GM19043 (cell line): ENCODE data around the gene ZBTB8A.
"Not testable (repeated sequence)": the region's sequence is repeated elsewhere in the genome, so short reads cannot be mapped to it uniquely, and the experiment has no call there.

ENCODE experiments used
- ATAC-seq: cut with Tn5 transposase; IDR thresholded peaks from one replicate; pipeline ENCODE4 v1.9.1; 2021; ENCODE audit warnings: low read depth; ENCODE audit not compliant: unreplicated experiment

ZBTB8A gene

GRCh38 chr1:32536117-32536516 lies 3.1 kb upstream of the ZBTB8A start:
- no peak for ATAC-seq

DNA sequence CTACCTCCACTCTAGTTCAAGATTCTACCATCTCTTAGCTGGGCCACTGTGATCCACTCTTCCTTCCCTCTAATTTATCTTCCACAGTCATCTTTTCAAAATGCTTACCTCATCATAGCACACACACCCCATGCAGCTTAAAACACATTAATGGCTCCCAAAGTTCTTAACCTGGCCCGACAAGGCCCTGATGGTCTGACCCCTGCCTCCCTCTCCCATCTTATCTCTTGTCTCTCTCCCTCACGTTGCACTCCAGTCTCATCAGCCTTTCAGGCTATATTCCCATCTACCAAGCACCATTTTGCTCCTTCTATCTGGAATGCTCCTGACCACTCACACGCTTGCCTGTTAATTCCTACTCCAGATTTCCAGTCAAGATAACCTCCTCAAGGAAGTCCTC lies 2.5 kb upstream of the ZBTB8A start:
- no peak for ATAC-seq

- no peak for ATAC-seq
These were observed 651 bp downstream of the ZBTB8A start for GRCh38 chr1:32539584-32540571.

- ATAC-seq = no peak
These were observed 1.4 kb downstream of the ZBTB8A start for GRCh38 chr1:32540605-32541004.

- no peak for ATAC-seq
These were observed 1.9 kb downstream of the ZBTB8A start for GRCh38 chr1:32541064-32541566.

- ATAC-seq = no peak
These were observed 7.4 kb downstream of the ZBTB8A start for GRCh38 chr1:32546611-32547010.

DNA sequence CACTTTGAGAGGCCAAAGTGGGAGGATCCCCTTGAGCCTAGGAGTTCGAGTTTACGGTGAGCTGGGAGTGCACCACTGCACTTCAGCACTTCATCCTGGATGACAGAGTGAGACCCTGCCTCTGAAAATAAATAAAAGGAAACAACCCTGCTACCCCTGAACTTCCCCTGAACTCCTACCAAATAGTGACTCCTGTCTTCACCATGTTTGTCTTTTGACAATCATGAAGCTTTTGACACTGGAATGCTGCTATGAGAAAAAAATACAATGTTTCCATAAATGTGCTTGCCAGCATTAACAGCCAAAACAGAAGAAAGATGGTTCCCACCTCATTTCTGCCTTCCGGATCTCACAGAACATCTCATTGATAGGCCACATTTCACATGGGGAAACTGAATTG lies 10.4 kb downstream of the ZBTB8A start:
- no peak for ATAC-seq

DNA sequence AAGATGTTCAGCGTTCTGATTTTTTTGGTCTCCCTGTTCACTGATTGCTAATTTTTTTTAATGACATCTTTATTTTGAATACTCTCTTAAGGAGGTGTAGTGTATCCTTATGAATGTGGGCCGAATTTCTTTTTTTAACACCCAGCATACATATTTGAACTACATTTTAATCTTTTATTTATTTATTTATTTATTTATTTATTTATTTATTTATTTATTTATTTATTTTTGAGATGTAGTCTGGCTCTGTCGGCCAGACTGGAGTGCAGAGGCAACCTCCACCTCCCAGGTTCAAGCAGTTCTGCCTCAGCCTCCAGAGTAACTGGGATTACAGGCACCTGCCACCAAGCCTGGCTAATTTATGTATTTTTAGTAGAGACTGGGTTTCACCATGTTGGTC lies 15.1 kb downstream of the ZBTB8A start:
- ATAC-seq = no peak

GRCh38 chr1:32557035-32557434 lies 17.8 kb downstream of the ZBTB8A start:
- ATAC-seq = not testable (repeated sequence)

DNA sequence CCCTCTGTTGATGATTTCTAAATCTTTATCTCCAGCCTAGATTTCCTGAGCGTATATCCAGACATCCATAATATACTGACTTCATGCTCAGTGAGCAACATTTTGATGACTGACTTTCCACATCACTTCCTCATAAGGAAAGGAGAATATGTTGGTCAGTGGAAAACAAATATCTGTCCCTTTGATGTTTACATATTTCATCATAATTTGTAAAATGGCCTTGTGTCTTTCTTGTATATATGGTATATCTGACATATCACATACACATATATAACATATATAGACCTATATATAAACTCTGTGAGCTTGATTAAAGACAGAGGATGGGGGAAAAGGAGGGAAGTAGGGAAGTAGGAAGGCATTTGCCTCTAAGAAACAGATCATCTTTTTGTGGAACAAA lies 18.6 kb downstream of the ZBTB8A start:
- ATAC-seq = no peak

DNA sequence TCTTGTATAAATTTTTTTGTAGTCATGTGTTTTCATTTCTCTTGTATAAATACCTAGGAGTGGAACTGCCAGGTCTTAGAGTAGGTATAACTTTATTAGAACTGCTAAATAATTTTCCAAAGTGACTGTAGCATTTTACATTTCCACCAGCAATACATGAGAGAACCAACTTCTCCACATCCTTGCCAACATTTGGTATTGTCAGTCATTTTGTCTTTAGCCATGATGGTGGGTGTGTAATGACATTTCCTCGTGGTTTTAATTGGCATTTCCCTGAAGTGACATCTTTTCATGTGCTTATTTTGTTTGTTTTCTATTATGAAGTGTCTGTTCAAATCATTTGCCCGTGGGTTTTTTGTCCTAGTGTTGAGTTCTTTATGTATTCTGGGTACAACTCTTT lies 29.7 kb downstream of the ZBTB8A start:
- ATAC-seq = no peak

GRCh38 chr1:32580348-32581017 lies 41.3 kb downstream of the ZBTB8A start:
- no peak for ATAC-seq

DNA sequence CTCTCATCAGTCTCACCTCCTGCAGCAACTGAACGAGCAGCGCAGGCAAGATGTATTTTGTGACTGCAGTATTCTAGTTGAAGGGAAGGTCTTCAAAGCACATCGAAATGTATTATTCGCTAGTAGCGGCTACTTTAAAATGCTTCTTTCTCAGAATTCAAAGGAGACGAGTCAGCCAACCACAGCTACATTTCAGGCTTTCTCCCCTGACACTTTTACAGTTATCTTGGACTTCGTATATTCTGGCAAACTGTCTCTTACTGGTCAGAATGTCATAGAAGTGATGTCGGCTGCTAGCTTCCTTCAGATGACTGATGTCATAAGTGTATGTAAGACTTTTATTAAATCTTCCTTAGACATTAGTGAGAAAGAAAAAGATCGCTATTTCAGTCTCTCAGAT lies 53.7 kb downstream of the ZBTB8A start:
- ATAC-seq = no peak

DNA sequence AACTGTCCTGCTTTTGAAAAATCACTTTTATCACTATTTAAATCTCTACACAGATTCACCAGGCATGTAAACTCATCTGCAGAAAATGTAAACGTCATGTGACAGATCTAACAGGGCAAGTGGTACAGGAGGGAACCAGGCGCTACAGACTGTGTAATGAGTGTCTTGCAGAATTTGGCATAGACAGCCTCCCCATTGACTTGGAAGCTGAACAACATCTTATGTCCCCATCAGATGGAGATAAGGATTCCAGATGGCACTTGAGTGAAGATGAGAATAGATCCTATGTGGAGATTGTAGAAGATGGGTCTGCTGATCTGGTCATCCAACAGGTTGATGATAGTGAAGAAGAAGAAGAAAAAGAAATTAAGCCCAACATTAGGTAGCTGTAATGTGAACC lies 60.8 kb downstream of the ZBTB8A start:
- ATAC-seq = no peak

GRCh38 chr1:32605711-32606424 lies 66.6 kb downstream of the ZBTB8A start:
- ATAC-seq = no peak

DNA sequence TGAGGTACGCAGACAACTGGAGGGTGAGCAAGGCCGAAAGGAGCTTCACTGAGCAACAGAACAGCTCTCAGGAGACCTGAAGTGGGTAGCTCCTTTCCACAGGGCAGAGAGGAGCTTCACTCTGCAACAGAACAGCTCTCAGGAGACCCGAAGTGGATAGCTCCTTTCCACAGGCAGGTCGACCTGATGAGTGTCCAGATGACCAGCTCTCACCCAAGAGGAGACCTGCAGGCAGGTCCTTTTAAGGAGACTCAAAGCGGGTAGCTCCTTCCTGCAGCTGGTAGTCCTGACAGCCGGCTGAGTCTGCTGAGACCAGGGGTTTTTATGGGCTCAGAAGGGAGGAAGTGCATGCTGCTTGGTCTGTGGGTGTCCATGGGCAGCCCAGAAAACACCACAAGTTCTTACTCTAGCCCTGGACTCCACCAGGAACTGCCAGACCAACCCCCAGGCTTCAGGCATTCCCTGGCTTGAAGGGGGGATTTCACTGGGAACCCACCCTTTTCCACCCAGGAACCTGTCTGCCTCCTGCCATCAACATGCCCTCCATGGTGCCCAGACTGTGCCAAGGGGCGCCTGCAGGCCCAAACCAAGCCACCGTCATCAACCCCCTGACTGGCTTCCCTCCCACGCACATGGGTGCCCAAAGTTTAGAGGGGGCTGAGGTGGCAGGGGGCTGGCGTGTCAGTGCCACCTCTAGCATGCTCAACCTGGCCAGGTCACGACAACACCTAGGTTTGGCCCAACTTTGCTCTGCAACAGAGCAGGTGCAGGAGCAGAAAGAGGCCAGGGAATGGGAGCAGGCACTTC lies 67.5 kb downstream of the ZBTB8A start:
- no peak for ATAC-seq

DNA sequence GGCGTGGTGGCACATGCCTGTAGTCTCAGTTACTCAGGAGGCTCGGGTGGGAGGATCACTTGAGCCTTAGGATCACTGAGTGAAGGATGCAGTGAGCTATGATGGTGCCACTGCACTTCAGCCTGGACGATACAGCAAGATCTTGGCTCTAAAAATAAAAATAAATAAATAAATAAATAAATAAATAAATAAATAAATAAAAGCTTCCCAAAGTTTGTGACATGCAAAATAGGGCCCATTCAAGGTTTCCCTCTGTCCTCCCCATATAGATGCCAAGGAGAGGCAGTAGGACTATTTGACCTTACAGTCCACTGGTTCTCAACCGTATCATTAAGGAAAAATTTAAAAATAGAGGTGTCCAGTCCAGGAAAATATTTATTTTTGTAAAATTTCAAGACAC lies 70.0 kb downstream of the ZBTB8A start:
- no peak for ATAC-seq

DNA sequence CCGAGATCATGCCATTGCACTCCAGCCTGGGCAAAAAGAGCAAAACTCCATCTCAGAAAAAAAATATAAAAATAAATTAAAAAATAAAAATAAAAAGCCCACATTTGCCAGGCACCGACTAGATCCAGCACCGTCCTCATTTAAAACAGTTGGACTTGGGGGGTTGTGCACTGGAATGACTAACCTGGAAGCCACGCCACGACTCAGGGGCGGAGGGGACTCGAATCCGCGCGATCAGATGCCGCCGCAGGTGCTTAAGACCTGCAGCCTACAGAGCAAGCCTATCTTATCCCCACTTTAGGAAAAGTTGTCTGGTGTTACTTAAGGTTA lies 72.6 kb downstream of the ZBTB8A start:
- no peak for ATAC-seq

GRCh38 chr1:32612189-32612881 lies 73.1 kb downstream of the ZBTB8A start:
- ATAC-seq = peak; percentile 75

GRCh38 chr1:32613472-32613871 lies 74.2 kb downstream of the ZBTB8A start:
- ATAC-seq = no peak
